DND-41 (cell line): Measurements from ENCODE around the gene FUT7.

Source experiments
- CTCF ChIP-seq: IDR thresholded peaks from 2 replicates; pipeline ENCODE4 v1.5.1; 2012; ENCODE audit warnings: borderline replicate concordance, low read length, moderate library complexity, mild to moderate bottlenecking; ENCODE audit not compliant: poor library complexity, severe bottlenecking; ENCODE audit errors: extremely low read depth
- EZH2 ChIP-seq: IDR thresholded peaks from 3 replicates; pipeline ENCODE4 v1.6.1; 2012; ENCODE audit warnings: borderline replicate concordance, low read depth, mild to moderate bottlenecking, moderate library complexity, low read length, inconsistent platforms; ENCODE audit not compliant: severe bottlenecking

GRCh38 chr9:137066096-137066861, 34.4 kb upstream of the FUT7 start:
- TF ChIP-seq CTCF (no peak), EZH2 (no peak)
